ENCODE results near the gene CBX8. TPM values are rescaled to one million over a fixed set of nuclear protein-coding genes. Genes with fewer than 3 reads are reported as not detected.

The CBX8 gene
- total RNA-seq, 2 donors from 2014 or later, result 1.6 to 1.8 TPM

DNA sequence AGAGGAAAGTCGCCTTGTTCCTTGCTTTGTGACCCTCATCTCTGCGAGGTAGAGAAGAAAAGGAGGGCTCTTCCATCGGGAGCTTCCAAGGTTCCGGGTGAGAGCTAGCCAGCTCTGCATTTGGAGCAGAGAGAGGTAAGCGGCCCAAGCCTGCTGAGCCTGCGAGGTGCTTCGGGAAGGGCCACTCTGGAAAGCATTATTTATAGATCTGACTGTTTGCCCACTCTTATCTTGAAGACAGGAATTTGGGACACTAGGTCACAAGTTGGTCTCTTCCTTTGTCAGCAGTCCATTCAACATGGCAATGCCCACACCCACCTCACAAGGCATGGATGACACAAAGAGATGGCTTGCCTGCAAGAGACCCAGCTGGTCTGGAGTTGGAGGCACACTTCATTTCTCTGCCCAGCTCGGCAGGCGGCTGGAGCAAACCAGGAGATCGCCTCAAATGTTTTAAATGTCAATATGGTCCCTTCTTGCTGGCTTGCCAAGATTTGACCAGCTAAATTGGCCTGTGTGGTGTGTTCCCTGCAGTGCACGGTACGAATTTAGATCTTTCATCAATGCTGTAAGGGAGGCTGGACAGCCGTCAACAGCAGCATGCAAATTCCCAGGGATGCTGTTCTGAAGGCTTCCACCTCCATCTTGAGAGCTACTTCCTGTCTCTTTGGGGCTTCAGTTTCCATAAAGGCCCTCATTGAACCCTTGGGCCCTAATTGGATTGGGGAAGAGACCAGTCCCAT lies 22.8 kb upstream of the CBX8 start:
- TF ChIP-seq, protein P1, sequence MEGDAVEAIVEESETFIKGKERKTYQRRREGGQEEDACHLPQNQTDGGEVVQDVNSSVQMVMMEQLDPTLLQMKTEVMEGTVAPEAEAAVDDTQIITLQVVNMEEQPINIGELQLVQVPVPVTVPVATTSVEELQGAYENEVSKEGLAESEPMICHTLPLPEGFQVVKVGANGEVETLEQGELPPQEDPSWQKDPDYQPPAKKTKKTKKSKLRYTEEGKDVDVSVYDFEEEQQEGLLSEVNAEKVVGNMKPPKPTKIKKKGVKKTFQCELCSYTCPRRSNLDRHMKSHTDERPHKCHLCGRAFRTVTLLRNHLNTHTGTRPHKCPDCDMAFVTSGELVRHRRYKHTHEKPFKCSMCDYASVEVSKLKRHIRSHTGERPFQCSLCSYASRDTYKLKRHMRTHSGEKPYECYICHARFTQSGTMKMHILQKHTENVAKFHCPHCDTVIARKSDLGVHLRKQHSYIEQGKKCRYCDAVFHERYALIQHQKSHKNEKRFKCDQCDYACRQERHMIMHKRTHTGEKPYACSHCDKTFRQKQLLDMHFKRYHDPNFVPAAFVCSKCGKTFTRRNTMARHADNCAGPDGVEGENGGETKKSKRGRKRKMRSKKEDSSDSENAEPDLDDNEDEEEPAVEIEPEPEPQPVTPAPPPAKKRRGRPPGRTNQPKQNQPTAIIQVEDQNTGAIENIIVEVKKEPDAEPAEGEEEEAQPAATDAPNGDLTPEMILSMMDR (IDR thresholded peaks at IDR 0.05), result no peak
- no peak for TF ChIP-seq POLR2A (IDR thresholded peaks at IDR 0.05)
- H3K36me3 ChIP-seq (replicated peaks in 1 of 2; ENCODE audit: insufficient read depth in 1 of 2, low read depth in 2 of 2), result no peaks in the 10 kb centered on the region
- H3K27me3 ChIP-seq, result no peaks in the 10 kb centered on the region
- H3K27ac ChIP-seq, result no peak overlapping the region
- intact Hi-C loops (cut with DNase I), result no loop called here
- DNase-seq, result no peak
- H3K4me3 ChIP-seq, result no peak overlapping the region
- ATAC-seq, result no peak
- 93 to 94% methylated on average over 10 to 13 of the region's 13 CpGs for WGBS, 2 donors
- peaks cover 24% of the 10 kb centered on the region for H3K4me1 ChIP-seq
- H3K9me3 ChIP-seq, result no peaks in the 10 kb centered on the region

DNA sequence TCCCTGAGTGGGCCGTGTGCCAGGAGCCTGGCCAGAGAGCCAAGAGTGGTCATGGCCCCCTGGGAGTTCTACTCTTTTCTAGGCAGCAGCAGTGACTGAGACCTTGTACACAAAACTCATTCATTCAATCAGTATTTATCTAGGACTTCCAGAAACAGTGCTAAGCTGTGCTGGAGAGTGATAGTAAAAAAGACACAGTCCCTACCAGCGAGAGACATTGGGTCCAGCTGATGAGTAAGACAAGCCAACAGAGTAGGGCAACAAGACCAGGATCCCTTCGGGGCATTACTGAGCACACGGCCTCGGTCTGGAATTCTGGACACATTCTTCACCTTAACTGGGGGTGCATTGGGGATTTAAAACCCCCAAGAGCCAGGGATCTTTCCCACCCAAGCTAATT lies 22.2 kb upstream of the CBX8 start:
- WGBS, 2 donors, result 79% methylated on average over 5 of the region's 5 CpGs
- H3K27ac ChIP-seq, result no peak overlapping the region
- H3K27me3 ChIP-seq, result no peaks in the 10 kb centered on the region
- TF ChIP-seq, protein P1 (IDR thresholded peaks at IDR 0.05), result no peak
- TF ChIP-seq POLR2A (IDR thresholded peaks at IDR 0.05), result no peak
- intact Hi-C loops (cut with DNase I), result no loop called here
- no peak for DNase-seq
- ATAC-seq, result no peak
- H3K4me3 ChIP-seq, result no peak overlapping the region
- no peaks in the 10 kb centered on the region for H3K36me3 ChIP-seq (replicated peaks in 1 of 2; ENCODE audit: insufficient read depth in 1 of 2, low read depth in 2 of 2)
- no peaks in the 10 kb centered on the region for H3K9me3 ChIP-seq
- peaks cover 26% of the 10 kb centered on the region for H3K4me1 ChIP-seq

DNA sequence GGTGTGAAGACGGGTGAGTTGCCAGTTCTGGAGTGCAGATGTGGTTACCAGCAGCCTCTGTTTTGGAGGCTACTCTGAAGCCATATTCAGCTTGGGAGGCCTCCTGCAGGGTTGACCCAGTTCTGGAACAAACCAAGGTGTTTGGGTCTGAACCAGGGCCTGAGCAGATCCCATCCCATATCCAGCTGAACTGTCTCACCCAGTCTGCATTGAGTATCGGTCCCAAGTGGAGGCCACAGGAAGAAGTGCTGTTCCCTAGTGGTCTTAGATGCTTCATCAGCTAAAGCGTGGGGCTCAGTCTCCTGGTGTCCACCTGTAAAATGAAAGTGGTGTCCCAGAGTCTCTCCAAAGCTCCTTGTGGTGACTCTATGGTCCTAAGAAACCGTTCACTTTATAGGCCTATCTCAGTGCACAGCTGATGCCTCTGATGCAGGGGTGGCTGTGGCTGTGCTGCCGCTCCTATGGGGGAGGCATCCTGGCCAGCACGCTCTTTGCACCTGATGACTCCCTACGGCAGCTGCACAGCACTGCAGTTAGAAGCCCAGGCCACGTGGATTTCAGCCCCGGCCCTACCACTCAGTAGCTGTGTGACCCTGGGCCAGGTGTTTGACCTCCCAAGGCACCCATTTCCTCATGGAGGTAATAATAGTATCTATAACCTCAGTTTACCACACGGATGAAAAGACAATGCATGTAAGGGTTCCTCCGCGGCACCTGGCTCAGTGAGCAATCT lies 21.3 kb upstream of the CBX8 start:
- Histone ChIP-seq H3K27ac (no peak overlapping the region), H3K9me3 (no peaks in the 10 kb centered on the region), H3K4me1 (peaks cover 30% of the 10 kb centered on the region), H3K36me3 (replicated peaks in 1 of 2; ENCODE audit: insufficient read depth in 1 of 2, low read depth in 2 of 2) (no peaks in the 10 kb centered on the region), H3K27me3 (no peaks in the 10 kb centered on the region), H3K4me3 (no peak overlapping the region)
- intact Hi-C loops (cut with DNase I), result no loop called here
- 92 to 94% methylated on average over 7 to 12 of the region's 12 CpGs for WGBS, 2 donors
- ATAC-seq (no peak), DNase-seq (no peak)
- TF ChIP-seq, protein P1 (IDR thresholded peaks at IDR 0.05), result no peak
- no peak for TF ChIP-seq POLR2A (IDR thresholded peaks at IDR 0.05)

DNA sequence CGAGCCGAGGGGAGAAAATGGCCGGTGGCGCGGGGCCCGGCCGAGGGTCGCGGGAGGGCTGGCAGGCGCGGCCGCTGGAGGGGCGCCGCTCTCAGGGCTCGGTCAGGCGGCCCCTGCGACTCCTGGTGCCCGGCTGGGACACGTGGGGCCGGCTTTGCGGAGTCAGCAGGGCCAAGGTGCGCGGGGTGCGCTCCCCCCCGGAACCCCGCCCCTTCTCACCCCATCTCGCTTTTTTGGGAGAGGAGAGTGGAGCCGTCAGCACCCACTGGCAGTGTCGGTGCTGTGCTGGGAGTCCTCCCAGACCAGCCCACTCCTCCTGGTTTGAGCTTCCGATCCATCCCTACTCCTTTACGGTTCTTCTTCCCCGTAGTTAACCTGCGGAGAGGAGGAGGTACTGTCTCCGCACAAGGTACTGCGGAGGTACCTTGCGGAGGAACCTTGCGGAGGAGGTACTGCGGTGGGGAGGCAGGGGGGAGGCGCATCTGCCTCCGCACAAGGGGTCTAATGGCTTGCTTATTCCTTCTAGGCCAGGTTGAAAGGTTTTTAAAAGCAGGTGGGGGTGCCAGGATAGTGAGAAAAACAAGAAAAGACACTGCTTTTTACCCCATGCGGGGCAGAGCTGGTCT lies 19.1 kb upstream of the CBX8 start:
- peaks cover 43% of the 10 kb centered on the region for H3K4me1 ChIP-seq
- H3K4me3 ChIP-seq, result no peak overlapping the region
- intact Hi-C loops (cut with DNase I), result no loop called here
- no peak for ATAC-seq
- TF ChIP-seq, protein P1 (IDR thresholded peaks at IDR 0.05), result no peak
- no peak for TF ChIP-seq POLR2A (IDR thresholded peaks at IDR 0.05)
- H3K9me3 ChIP-seq, result no peaks in the 10 kb centered on the region
- DNase-seq, result no peak
- H3K27ac ChIP-seq, result no peak overlapping the region
- H3K27me3 ChIP-seq, result peaks cover 3 to 21% of the 10 kb centered on the region in 2 donors
- WGBS, 2 donors, result 66 to 88% methylated on average over 19 to 40 of the region's 41 CpGs
- no peaks in the 10 kb centered on the region for H3K36me3 ChIP-seq (replicated peaks in 1 of 2; ENCODE audit: insufficient read depth in 1 of 2, low read depth in 2 of 2)

Measured in body of pancreas (tissue), 4 donors.